GM21723 (cell line): ENCODE data around the gene PCDHA1.
"Not testable (repeated sequence)": the region's sequence is repeated elsewhere in the genome, so short reads cannot be mapped to it uniquely, and the experiment has no call there.

Experiments used
- ATAC-seq: cut with Tn5 transposase; IDR thresholded peaks from one replicate; pipeline ENCODE4 v1.9.1; 2021; ENCODE audit warnings: mild to moderate bottlenecking, moderate library complexity; ENCODE audit not compliant: unreplicated experiment

The PCDHA1 gene

GRCh38 chr5:140808241-140808888, 22.4 kb downstream of the PCDHA1 start:
- not testable (repeated sequence) for ATAC-seq

GRCh38 chr5:140808889-140809291, 22.9 kb downstream of the PCDHA1 start:
- no peak for ATAC-seq

GRCh38 chr5:140821375-140822280, 35.7 kb downstream of the PCDHA1 start, which contains the start of gene PCDHA5:
Gene PCDHA5 (plus strand): TSS chr5:140821613.
- ATAC-seq, result no peak

GRCh38 chr5:140822281-140822629, 36.3 kb downstream of the PCDHA1 start:
- no peak for ATAC-seq

- ATAC-seq, result not testable (repeated sequence)
These were observed 37.0 kb downstream of the PCDHA1 start for GRCh38 chr5:140822969-140823368.

GRCh38 chr5:140823475-140823874, 37.5 kb downstream of the PCDHA1 start:
- ATAC-seq, result no peak

- no peak for ATAC-seq
These were observed 41.9 kb downstream of the PCDHA1 start, which contains the start of gene PCDHA6 for GRCh38 chr5:140827704-140828361. Gene PCDHA6 (plus strand): TSS chr5:140827960. CDS start chr5:140828092, 132 bp downstream.

- ATAC-seq, result no peak
These were observed 42.4 kb downstream of the PCDHA1 start for GRCh38 chr5:140828362-140828737.

GRCh38 chr5:140829511-140830501, 43.9 kb downstream of the PCDHA1 start:
- ATAC-seq, result not testable (repeated sequence)

- ATAC-seq, result no peak
These were observed 48.1 kb downstream of the PCDHA1 start, which contains the start of gene PCDHA7 for GRCh38 chr5:140833993-140834392. Gene PCDHA7 (plus strand): TSS chr5:140834269. CDS start chr5:140834384, 115 bp downstream.

GRCh38 chr5:140834439-140835008, 48.6 kb downstream of the PCDHA1 start:
- ATAC-seq, result not testable (repeated sequence)

- ATAC-seq, result no peak
These were observed 49.9 kb downstream of the PCDHA1 start for GRCh38 chr5:140835622-140836510.

GRCh38 chr5:140840978-140841962, 55.3 kb downstream of the PCDHA1 start, which contains the start of gene PCDHA8:
Gene PCDHA8 (plus strand): TSS chr5:140841187. CDS start chr5:140841322, 135 bp downstream.
- ATAC-seq, result no peak

GRCh38 chr5:140842798-140843733, 57.1 kb downstream of the PCDHA1 start:
- ATAC-seq, result no peak

GRCh38 chr5:140848139-140849102, 62.5 kb downstream of the PCDHA1 start, which contains the start of gene PCDHA9:
Gene PCDHA9 (plus strand): TSS chr5:140848382. CDS start chr5:140848496, 114 bp downstream.
- not testable (repeated sequence) for ATAC-seq
